ENCODE data around the gene TTC7B. TPM values are rescaled to one million over a fixed set of nuclear protein-coding genes. Genes with fewer than 3 reads are reported as not detected.

The TTC7B gene
- total RNA-seq, 1 donor from 2014 or later = 83.1 TPM

GRCh38 chr14:90740946-90741681, 75.1 kb downstream of the TTC7B start:
- Mint-ChIP-seq H3K4me3 (ENCODE audit: unreplicated experiment) (no peak overlapping the region), H3K9me3 (ENCODE audit: unreplicated experiment) (no peaks in the 10 kb centered on the region), H3K4me1 (ENCODE audit: low read depth, unreplicated experiment) (no peaks in the 10 kb centered on the region), H3K36me3 (ENCODE audit: unreplicated experiment) (peaks cover 9% of the 10 kb centered on the region), H3K27me3 (ENCODE audit: unreplicated experiment) (peaks cover 2% of the 10 kb centered on the region), H3K27ac (ENCODE audit: unreplicated experiment) (no peak overlapping the region)
- DNase-seq = no peak
- TF ChIP-seq CTCF (IDR thresholded peaks at IDR 0.05; ENCODE audit: partially characterized antibody, unreplicated experiment) = no peak

GRCh38 chr14:90740081-90740480, 76.1 kb downstream of the TTC7B start:
- no peak for DNase-seq
- Mint-ChIP-seq H3K36me3 (ENCODE audit: unreplicated experiment) (peaks cover 9% of the 10 kb centered on the region), H3K4me1 (ENCODE audit: low read depth, unreplicated experiment) (no peaks in the 10 kb centered on the region), H3K27me3 (ENCODE audit: unreplicated experiment) (peaks cover 2% of the 10 kb centered on the region), H3K27ac (ENCODE audit: unreplicated experiment) (no peak overlapping the region), H3K9me3 (ENCODE audit: unreplicated experiment) (no peaks in the 10 kb centered on the region), H3K4me3 (ENCODE audit: unreplicated experiment) (no peak overlapping the region)
- no peak for TF ChIP-seq CTCF (IDR thresholded peaks at IDR 0.05; ENCODE audit: partially characterized antibody, unreplicated experiment)

- no peak overlapping the region for H3K27ac Mint-ChIP-seq (ENCODE audit: unreplicated experiment)
- no peak overlapping the region for H3K4me3 Mint-ChIP-seq (ENCODE audit: unreplicated experiment)
Observed at GRCh38 chr14:90739318-90740068, 76.7 kb downstream of the TTC7B start.

GRCh38 chr14:90733139-90733808, 83.0 kb downstream of the TTC7B start:
- Mint-ChIP-seq H3K9me3 (ENCODE audit: unreplicated experiment) (peaks cover 3% of the 10 kb centered on the region), H3K36me3 (ENCODE audit: unreplicated experiment) (peaks cover 4% of the 10 kb centered on the region), H3K4me1 (ENCODE audit: low read depth, unreplicated experiment) (no peaks in the 10 kb centered on the region), H3K27ac (ENCODE audit: unreplicated experiment) (no peak overlapping the region), H3K4me3 (ENCODE audit: unreplicated experiment) (no peak overlapping the region), H3K27me3 (ENCODE audit: unreplicated experiment) (no peaks in the 10 kb centered on the region)
- DNase-seq = no peak
- no peak for TF ChIP-seq CTCF (IDR thresholded peaks at IDR 0.05; ENCODE audit: partially characterized antibody, unreplicated experiment)

More at GRCh38 chr14:90739318-90740068, 76.7 kb downstream of the TTC7B start:
- H3K4me1 Mint-ChIP-seq (ENCODE audit: low read depth, unreplicated experiment) = no peaks in the 10 kb centered on the region
- H3K9me3 Mint-ChIP-seq (ENCODE audit: unreplicated experiment) = no peaks in the 10 kb centered on the region
- TF ChIP-seq CTCF (IDR thresholded peaks at IDR 0.05; ENCODE audit: partially characterized antibody, unreplicated experiment) = no peak
- H3K27me3 Mint-ChIP-seq (ENCODE audit: unreplicated experiment) = peaks cover 2% of the 10 kb centered on the region
- DNase-seq = no peak
- H3K36me3 Mint-ChIP-seq (ENCODE audit: unreplicated experiment) = peaks cover 9% of the 10 kb centered on the region
